ENCODE data around the gene NFKBIE.

GRCh38 chr6:44238687-44239350, 26.5 kb downstream of the NFKBIE start:
- TF ChIP-seq EZH2phosphoT487 (IDR thresholded peaks at IDR 0.05; ENCODE audit: borderline replicate concordance) (no peak), CTCF (conservative IDR thresholded peaks at IDR 0.05; ENCODE audit: low read length) (no peak)
